SK-N-MC (cell line): ENCODE results near the gene NYNRIN.

ENCODE experiments used
- EZH2 ChIP-seq: fragments of 200-600 bp; sonication (generic); IDR thresholded peaks from one replicate; pipeline ENCODE4 v1.6.1; 2017; ENCODE audit warnings: antibody characterized with exemption
- FOXP2 ChIP-seq: optimal IDR thresholded peaks from 2 replicates; pipeline ENCODE3; 2011; ENCODE audit warnings: mild to moderate bottlenecking, moderate library complexity; ENCODE audit not compliant: insufficient read depth; ENCODE audit errors: extremely low read length, control extremely low read depth
- POLR2AphosphoS5 ChIP-seq: IDR thresholded peaks from 2 replicates; pipeline ENCODE4 v1.6.1; 2012; ENCODE audit warnings: mild to moderate bottlenecking, low read depth, low read length, borderline replicate concordance

DNA sequence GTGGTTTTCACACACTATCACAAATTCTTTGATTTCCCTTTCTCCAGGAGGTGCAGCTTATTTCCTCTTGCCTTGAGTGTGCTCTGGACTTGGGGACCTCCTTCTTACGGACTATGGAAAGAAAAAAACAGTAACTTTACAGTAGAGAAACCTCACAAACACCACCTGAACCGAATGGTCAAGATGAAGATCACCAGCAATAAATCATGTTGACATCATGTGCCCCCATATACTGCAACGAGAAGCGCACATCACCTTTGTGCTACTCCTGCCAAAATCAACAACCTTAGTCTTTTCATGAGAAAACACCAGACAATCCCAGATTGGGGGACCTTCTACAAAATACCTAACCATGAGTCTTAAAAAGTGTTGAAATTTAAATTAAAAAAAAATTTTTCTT lies 13.3 kb upstream of the NYNRIN start:
- TF ChIP-seq POLR2AphosphoS5 (no peak), EZH2 (no peak), FOXP2 (no peak)
